HFFc6 (cell line): ENCODE results near the gene VPS52. TPM values are rescaled to one million over a fixed set of nuclear protein-coding genes. Genes with fewer than 3 reads are reported as not detected.

Experiments used
- DNase-seq: peaks from one replicate; pipeline ENCODE4 v3.0.0-alpha.2; 2018
- H3K27ac Mint-ChIP-seq: 2 replicates; pipeline ENCODE4 v1.8.0; 2020; ENCODE audit warnings: mild to moderate bottlenecking, mixed read lengths
- H3K27me3 Mint-ChIP-seq: 2 replicates; pipeline ENCODE4 v1.8.0; 2021; ENCODE audit warnings: mild to moderate bottlenecking, moderate library complexity, mixed read lengths; ENCODE audit not compliant: insufficient read depth
- H3K36me3 Mint-ChIP-seq: 2 replicates; pipeline ENCODE4 v1.8.0; 2021; ENCODE audit warnings: low read depth, mixed read lengths
- H3K4me1 Mint-ChIP-seq: 2 replicates; pipeline ENCODE4 v1.8.0; 2020; ENCODE audit warnings: low read depth, mixed read lengths
- H3K4me3 Mint-ChIP-seq: 2 replicates; pipeline ENCODE4 v1.8.0; 2020; ENCODE audit warnings: mild to moderate bottlenecking, moderate library complexity, mixed read lengths
- H3K9me3 Mint-ChIP-seq: 2 replicates; pipeline ENCODE4 v1.8.0; 2020; ENCODE audit warnings: mild to moderate bottlenecking, mixed read lengths
- CTCF ChIP-seq: fragments of 200-600 bp; sonication (generic); IDR thresholded peaks from 2 replicates; pipeline ENCODE4 v1.5.0; 2021; ENCODE audit warnings: antibody characterized with exemption, mild to moderate bottlenecking
- total RNA-seq, 6 experiments: library from RNA; stranded (reverse); fragmentation: NEBNext Ultra II Directional; extraction: Animal tissue kit (Norgen Biotek cat#: 25700); gene quantifications; 2 replicates in 1 of 6; 3 replicates in 5 of 6; pipeline ENCODE4 v1.2.3, GENCODE V29; 2021

Gene VPS52
- total RNA-seq, 6 experiments from 2014 or later: 35.7 to 51.4 (median 44.4) TPM

GRCh38 chr6:33249732-33250630 is 21.7 kb downstream of the VPS52 start:
- H3K27ac Mint-ChIP-seq: peak overlapping the region; percentile 99
- H3K4me3 Mint-ChIP-seq: peak overlapping the region; percentile 89
- peak; percentile 96 for DNase-seq

GRCh38 chr6:33248932-33249731 is 22.5 kb downstream of the VPS52 start:
- H3K4me1 Mint-ChIP-seq: peaks cover 62% of the 10 kb centered on the region
- peak; percentile 99 for DNase-seq
- peaks cover 20% of the 10 kb centered on the region for H3K36me3 Mint-ChIP-seq
- H3K27me3 Mint-ChIP-seq: peaks cover 6% of the 10 kb centered on the region
- H3K27ac Mint-ChIP-seq: peak overlapping the region; percentile 99
- H3K4me3 Mint-ChIP-seq: peak overlapping the region; percentile 89
- H3K9me3 Mint-ChIP-seq: no peaks in the 10 kb centered on the region
- peak; percentile 47 for TF ChIP-seq CTCF

More at GRCh38 chr6:33249732-33250630, 21.7 kb downstream of the VPS52 start:
- no peak for TF ChIP-seq CTCF
- peaks cover 62% of the 10 kb centered on the region for H3K4me1 Mint-ChIP-seq
- H3K36me3 Mint-ChIP-seq: peaks cover 20% of the 10 kb centered on the region
- H3K27me3 Mint-ChIP-seq: peaks cover 6% of the 10 kb centered on the region
- H3K9me3 Mint-ChIP-seq: no peaks in the 10 kb centered on the region

GRCh38 chr6:33248643-33248931 is 23.1 kb downstream of the VPS52 start:
- H3K4me1 Mint-ChIP-seq: peaks cover 62% of the 10 kb centered on the region
- DNase-seq: peak; percentile 46
- H3K36me3 Mint-ChIP-seq: peaks cover 20% of the 10 kb centered on the region
- no peak; the same call in none of the 2 replicates for TF ChIP-seq CTCF
- H3K27me3 Mint-ChIP-seq: peaks cover 6% of the 10 kb centered on the region
- H3K4me3 Mint-ChIP-seq: peak overlapping the region; percentile 89
- peak overlapping the region; percentile 99 for H3K27ac Mint-ChIP-seq
- H3K9me3 Mint-ChIP-seq: no peaks in the 10 kb centered on the region

- peak; percentile 75 for DNase-seq
- Mint-ChIP-seq H3K27me3 (peaks cover 6% of the 10 kb centered on the region), H3K4me1 (peaks cover 61% of the 10 kb centered on the region), H3K9me3 (no peaks in the 10 kb centered on the region), H3K27ac (peak overlapping the region; percentile 99), H3K4me3 (peak overlapping the region; percentile 89), H3K36me3 (peaks cover 20% of the 10 kb centered on the region)
- TF ChIP-seq CTCF: peak; percentile 98
These were observed 23.6 kb downstream of the VPS52 start for GRCh38 chr6:33247977-33248642.

GRCh38 chr6:33243476-33243875 is 28.2 kb downstream of the VPS52 start:
- H3K27me3 Mint-ChIP-seq: peaks cover 12% of the 10 kb centered on the region
- peaks cover 23% of the 10 kb centered on the region for H3K4me1 Mint-ChIP-seq
- no peak overlapping the region for H3K4me3 Mint-ChIP-seq
- H3K36me3 Mint-ChIP-seq: no peaks in the 10 kb centered on the region
- DNase-seq: no peak
- no peak overlapping the region for H3K27ac Mint-ChIP-seq
- no peaks in the 10 kb centered on the region for H3K9me3 Mint-ChIP-seq
- TF ChIP-seq CTCF: no peak
